Activated CD4-positive, alpha-beta T cell treated with anti-CD3 and anti-CD28 coated beads, Interleukin-2, amount 10 ng/mL, durations not matched to agents 24 days and 14 days (primary cell): Measurements from ENCODE around the gene SDF4. TPM values are rescaled to one million over a fixed set of nuclear protein-coding genes. Genes with fewer than 3 reads are reported as not detected.
"Not testable (repeated sequence)": the region's sequence is repeated elsewhere in the genome, so short reads cannot be mapped to it uniquely, and the experiment has no call there.

Experiments
- DNase-seq: peaks from one replicate; pipeline ENCODE4 v3.0.0; 2022
- H3K27ac Mint-ChIP-seq: one replicate; pipeline ENCODE4 v1.8.0; 2022; ENCODE audit warnings: mild to moderate bottlenecking, mixed read lengths
- H3K27me3 Mint-ChIP-seq: one replicate; pipeline ENCODE4 v1.8.0; 2022; ENCODE audit warnings: mixed read lengths
- H3K36me3 Mint-ChIP-seq: one replicate; pipeline ENCODE4 v1.8.0; 2022; ENCODE audit warnings: low read depth, mild to moderate bottlenecking, mixed read lengths
- H3K4me1 Mint-ChIP-seq: one replicate; pipeline ENCODE4 v1.8.0; 2021; ENCODE audit warnings: mixed read lengths
- H3K4me3 Mint-ChIP-seq: one replicate; pipeline ENCODE4 v1.8.0; 2022; ENCODE audit warnings: mild to moderate bottlenecking, moderate library complexity, mixed read lengths
- H3K9me3 Mint-ChIP-seq: one replicate; pipeline ENCODE4 v1.8.0; 2021; ENCODE audit warnings: mixed read lengths
- intact Hi-C: fragments of 100-400 bp; cut with micrococcal nuclease; formaldehyde crosslinking; loops from one replicate; pipeline ENCODE4 v1.15.1; 2023
- total RNA-seq: library from RNA; stranded (reverse); gene quantifications from 2 replicates; pipeline ENCODE4 v1.2.3, GENCODE V29; 2022

The SDF4 gene
- total RNA-seq, 1 donor from 2014 or later: 194 TPM

DNA sequence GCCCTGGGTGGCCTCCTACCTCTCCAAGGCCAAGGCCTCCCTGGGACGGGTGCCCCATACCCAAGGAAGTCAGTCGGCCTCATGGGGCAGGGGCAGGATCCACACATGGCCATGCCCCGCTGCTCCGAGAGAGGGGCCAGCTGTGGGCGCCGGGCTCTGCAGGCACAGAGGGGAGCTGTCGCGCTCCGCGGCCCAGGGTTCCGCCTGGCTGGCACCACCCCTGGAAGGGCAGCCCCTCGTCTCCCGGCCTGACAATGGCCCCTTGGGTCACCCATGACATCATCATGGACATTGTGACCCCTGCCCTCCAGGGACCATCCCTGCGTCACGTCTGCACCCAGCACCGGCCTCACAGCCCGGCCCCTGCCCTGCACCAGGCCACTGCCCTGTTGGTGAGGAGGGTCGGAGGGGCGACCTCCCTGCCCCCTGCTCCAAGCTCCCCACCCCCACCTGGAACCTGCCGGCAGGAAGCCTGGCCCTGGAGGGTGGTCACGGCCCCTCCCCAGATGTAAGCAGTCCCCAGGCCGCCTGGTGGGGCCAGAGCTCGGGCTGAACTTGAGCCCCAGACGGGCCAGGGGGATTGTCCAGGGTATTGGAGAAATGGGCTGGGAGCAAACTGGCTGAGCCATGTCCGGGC is 52.3 kb downstream of the SDF4 start:
- peaks cover 12% of the 10 kb centered on the region for H3K27me3 Mint-ChIP-seq
- intact Hi-C loops: no loop called here
- no peak for DNase-seq
- peaks cover 4% of the 10 kb centered on the region for H3K4me1 Mint-ChIP-seq
- no peak overlapping the region for H3K27ac Mint-ChIP-seq
- H3K4me3 Mint-ChIP-seq: no peak overlapping the region
- H3K9me3 Mint-ChIP-seq: no peaks in the 10 kb centered on the region
- H3K36me3 Mint-ChIP-seq: no peaks in the 10 kb centered on the region

- Mint-ChIP-seq H3K4me1 (peaks cover 4% of the 10 kb centered on the region), H3K27ac (no peak overlapping the region), H3K36me3 (no peaks in the 10 kb centered on the region), H3K27me3 (peaks cover 14% of the 10 kb centered on the region), H3K9me3 (no peaks in the 10 kb centered on the region), H3K4me3 (no peak overlapping the region)
- no peak for DNase-seq
- intact Hi-C loops: no loop called here
Observed at GRCh38 chr1:1178794-1179331, 52.9 kb downstream of the SDF4 start.

- Mint-ChIP-seq H3K4me1 (peaks cover 4% of the 10 kb centered on the region), H3K9me3 (no peaks in the 10 kb centered on the region), H3K27ac (no peak overlapping the region), H3K36me3 (no peaks in the 10 kb centered on the region), H3K27me3 (peaks cover 12% of the 10 kb centered on the region), H3K4me3 (no peak overlapping the region)
- intact Hi-C loops: no loop called here
- no peak for DNase-seq
Observed at GRCh38 chr1:1177452-1178206, 54.2 kb downstream of the SDF4 start.

DNA sequence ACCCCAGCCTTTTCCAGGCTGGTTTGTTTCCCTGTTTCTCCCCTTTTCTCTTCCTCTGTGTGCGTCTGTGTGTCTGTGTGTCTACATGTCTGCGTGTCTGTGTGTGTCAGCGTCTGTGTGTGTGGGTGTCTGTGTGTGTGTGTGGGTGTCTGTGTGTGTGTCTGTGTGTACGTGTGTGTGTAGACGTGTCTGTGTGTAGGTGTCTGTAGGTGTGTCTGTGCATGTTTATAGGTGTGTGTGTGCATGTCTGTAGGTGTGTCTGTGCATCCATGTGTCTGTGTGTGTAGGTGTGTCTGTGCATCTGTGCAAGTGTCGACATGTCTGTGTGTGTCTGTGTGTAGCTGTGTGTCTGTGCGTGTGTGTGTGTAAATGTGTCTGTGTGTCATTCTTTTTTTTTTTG is 54.9 kb downstream of the SDF4 start:
- no peaks in the 10 kb centered on the region for H3K9me3 Mint-ChIP-seq
- intact Hi-C loops: no loop called here
- no peak overlapping the region for H3K4me3 Mint-ChIP-seq
- peaks cover 8% of the 10 kb centered on the region for H3K4me1 Mint-ChIP-seq
- peaks cover 16% of the 10 kb centered on the region for H3K27me3 Mint-ChIP-seq
- no peak for DNase-seq
- no peak overlapping the region for H3K27ac Mint-ChIP-seq
- H3K36me3 Mint-ChIP-seq: no peaks in the 10 kb centered on the region

DNA sequence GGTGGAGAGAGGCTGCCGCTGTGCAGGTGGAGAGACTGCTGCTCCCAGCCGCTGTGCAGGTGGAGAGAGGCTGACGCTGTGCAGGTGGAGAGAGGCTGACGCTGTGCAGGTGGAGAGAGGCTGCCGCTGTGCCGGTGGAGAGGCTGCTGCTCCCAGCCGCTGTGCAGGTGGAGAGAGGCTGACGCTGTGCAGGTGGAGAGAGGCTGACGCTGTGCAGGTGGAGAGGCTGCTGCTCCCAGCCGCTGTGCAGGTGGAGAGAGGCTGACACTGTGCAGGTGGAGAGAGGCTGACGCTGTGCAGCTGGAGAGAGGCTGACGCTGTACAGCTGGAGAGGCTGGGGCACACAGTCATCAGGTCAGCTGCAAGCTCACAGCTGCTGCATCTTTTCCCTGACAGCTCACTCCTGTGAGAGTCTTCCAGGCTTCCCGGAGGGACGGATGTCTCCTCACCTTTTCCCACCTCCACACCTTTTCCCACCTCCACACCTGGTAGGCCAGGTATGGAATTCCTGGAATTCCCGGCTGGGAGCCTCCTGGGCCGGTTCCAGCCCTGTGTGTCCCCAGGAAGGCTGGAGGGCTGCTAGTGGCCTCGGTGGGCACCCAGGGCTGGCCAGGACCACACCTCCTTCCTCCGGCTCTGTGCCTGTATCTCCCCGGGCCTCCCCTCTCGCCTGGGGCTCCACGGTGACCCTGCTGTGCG is 55.6 kb downstream of the SDF4 start:
- H3K4me1 Mint-ChIP-seq, H3K27ac Mint-ChIP-seq, DNase-seq, H3K9me3 Mint-ChIP-seq, H3K4me3 Mint-ChIP-seq, H3K36me3 Mint-ChIP-seq, intact Hi-C loops: not testable (repeated sequence)
- peaks cover 16% of the 10 kb centered on the region for H3K27me3 Mint-ChIP-seq

GRCh38 chr1:1175221-1176062 is 56.4 kb downstream of the SDF4 start:
- intact Hi-C loops: no loop called here
- peaks cover 9% of the 10 kb centered on the region for H3K4me1 Mint-ChIP-seq
- no peak for DNase-seq
- H3K9me3 Mint-ChIP-seq: no peaks in the 10 kb centered on the region
- H3K36me3 Mint-ChIP-seq: no peaks in the 10 kb centered on the region
- no peak overlapping the region for H3K4me3 Mint-ChIP-seq
- H3K27me3 Mint-ChIP-seq: peaks cover 16% of the 10 kb centered on the region
- no peak overlapping the region for H3K27ac Mint-ChIP-seq

DNA sequence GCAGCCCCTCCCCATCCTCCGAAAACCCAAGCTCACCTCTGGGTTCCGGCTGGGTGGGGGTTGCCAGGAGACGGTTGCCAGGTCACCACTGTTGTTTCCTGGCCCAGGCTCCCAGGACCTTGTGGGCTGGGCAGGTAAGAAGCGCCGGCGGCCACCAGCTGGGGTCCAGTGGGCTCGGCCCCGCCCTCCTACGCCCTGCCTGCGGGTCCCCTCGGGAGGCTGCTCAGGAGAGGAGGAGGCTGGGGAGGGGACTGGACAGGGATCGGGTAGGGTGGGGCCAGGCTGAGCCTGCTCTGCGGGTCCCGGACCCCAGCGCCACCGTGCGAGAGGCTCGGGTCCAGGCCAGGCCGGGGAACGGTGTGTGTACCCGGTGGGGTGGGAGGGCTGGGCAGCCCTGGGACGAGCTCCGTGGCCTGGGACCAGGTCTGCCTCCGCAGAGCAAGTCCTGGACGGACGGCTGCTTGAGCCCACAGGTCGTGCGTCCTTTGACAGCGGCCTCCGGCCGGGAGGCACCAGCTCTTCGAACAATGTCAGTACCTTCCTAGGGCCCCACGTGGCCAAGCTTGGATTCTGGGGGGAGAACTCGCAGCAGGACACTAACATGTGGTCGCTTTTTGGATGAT is 57.9 kb downstream of the SDF4 start, which contains the start of gene TTLL10:
TTLL10 (plus strand) TSS at position 88 of the 623 bp plus-strand sequence. CDS start 5,336 bp downstream, outside the sequence.
- Mint-ChIP-seq H3K36me3 (no peaks in the 10 kb centered on the region), H3K4me3 (peak within 1 kb of the TSS; percentile 15), H3K4me1 (peaks cover 13% of the 10 kb centered on the region), H3K9me3 (no peaks in the 10 kb centered on the region), H3K27ac (no peak within 1 kb of the TSS), H3K27me3 (peaks cover 19% of the 10 kb centered on the region)
- intact Hi-C loops: no loop called here
- DNase-seq: peak; percentile 92

- DNase-seq: no peak
- H3K9me3 Mint-ChIP-seq: no peaks in the 10 kb centered on the region
- H3K36me3 Mint-ChIP-seq: no peaks in the 10 kb centered on the region
- peaks cover 13% of the 10 kb centered on the region for H3K4me1 Mint-ChIP-seq
- H3K27me3 Mint-ChIP-seq: peaks cover 19% of the 10 kb centered on the region
- no peak overlapping the region for H3K27ac Mint-ChIP-seq
- H3K4me3 Mint-ChIP-seq: peak overlapping the region; percentile 15
- intact Hi-C loops: no loop called here
Observed at GRCh38 chr1:1173061-1173792, 58.6 kb downstream of the SDF4 start.

GRCh38 chr1:1171546-1172340 is 60.1 kb downstream of the SDF4 start:
- Mint-ChIP-seq H3K36me3 (no peaks in the 10 kb centered on the region), H3K4me1 (peaks cover 10% of the 10 kb centered on the region), H3K4me3 (peak overlapping the region; percentile 30), H3K27ac (no peak overlapping the region), H3K27me3 (peaks cover 15% of the 10 kb centered on the region), H3K9me3 (no peaks in the 10 kb centered on the region)
- intact Hi-C loops: no loop called here
- peak; percentile 75 for DNase-seq

DNA sequence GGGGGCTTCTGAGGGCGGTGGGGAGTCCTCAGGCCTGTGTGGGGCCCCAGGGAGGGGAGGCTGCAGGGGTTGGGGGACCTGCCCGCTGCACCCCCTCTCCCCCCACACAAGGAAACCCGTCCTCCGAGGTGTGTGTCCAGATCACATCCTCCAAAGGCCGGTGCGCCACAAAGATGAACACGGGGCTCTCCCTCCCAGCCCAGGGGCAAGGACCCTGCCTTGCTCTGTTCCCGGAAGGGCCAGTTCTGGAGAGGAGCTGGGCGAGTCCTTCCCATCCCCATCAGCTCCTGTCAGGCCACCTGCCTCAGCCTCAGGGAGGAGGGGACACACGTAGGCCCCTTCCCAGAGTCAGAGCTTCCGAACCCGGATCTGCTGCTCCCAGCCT is 60.6 kb downstream of the SDF4 start:
- H3K27ac Mint-ChIP-seq: no peak overlapping the region
- no peaks in the 10 kb centered on the region for H3K36me3 Mint-ChIP-seq
- no peaks in the 10 kb centered on the region for H3K9me3 Mint-ChIP-seq
- peaks cover 9% of the 10 kb centered on the region for H3K4me1 Mint-ChIP-seq
- peaks cover 14% of the 10 kb centered on the region for H3K27me3 Mint-ChIP-seq
- no peak for DNase-seq
- intact Hi-C loops: no loop called here
- no peak overlapping the region for H3K4me3 Mint-ChIP-seq

DNA sequence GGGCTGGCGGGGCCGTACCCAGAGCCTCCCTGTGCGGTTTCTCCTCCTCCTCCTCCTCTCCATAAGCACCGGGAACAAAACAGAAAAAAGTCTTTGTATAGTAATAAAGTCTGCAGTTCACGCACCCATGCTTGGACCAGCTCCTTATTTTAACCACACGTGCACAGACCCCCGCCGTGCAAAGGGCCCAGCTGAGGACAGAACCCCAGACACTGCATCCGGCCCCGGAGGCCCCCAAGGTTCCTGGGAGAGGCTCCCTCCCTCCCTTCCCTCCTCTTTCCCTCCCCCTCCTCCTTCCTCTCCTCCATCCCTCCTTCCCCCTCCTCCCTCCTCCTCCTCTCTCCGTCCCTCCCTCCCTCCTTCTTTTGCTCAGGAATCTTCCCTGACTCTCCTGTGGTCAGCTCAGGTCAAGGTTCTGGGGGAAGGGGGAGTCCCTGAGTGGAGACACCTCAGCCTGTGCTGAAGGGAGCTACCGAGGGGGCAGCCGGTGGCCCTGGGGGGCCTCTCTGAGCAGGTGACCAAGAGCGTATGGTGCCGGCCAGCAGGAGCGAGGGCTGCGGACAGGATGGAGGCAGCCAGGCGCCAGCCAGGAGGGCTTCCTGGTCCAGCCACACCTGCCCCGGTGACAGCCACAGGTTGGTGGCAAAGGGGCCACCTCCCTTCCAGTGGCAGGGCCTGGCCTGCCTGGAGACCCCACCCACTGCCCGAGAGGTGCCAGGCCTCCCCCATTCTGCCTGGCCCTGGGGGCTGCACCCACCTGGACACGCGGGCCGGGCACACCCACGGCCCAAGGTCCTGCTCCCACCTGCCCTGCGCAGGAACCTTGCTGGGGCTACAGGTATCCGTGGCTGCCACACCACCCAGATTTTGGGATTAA is 61.3 kb downstream of the SDF4 start:
- H3K27me3 Mint-ChIP-seq: peaks cover 11% of the 10 kb centered on the region
- no peak for DNase-seq
- peaks cover 9% of the 10 kb centered on the region for H3K4me1 Mint-ChIP-seq
- H3K36me3 Mint-ChIP-seq: no peaks in the 10 kb centered on the region
- H3K4me3 Mint-ChIP-seq: no peak overlapping the region
- intact Hi-C loops: no loop called here
- H3K9me3 Mint-ChIP-seq: no peaks in the 10 kb centered on the region
- H3K27ac Mint-ChIP-seq: no peak overlapping the region
